Natural killer cell treated with Interleukin-12 subunit alpha and Interleukin-12 subunit beta and Interleukin-15 and Interleukin-18, amount 100 ng/mL, for 72 hours (primary cell): ENCODE measurements around the gene PBLD. TPM values are rescaled to one million over a fixed set of nuclear protein-coding genes. Genes with fewer than 3 reads are reported as not detected.
"Not testable (repeated sequence)": the region's sequence is repeated elsewhere in the genome, so short reads cannot be mapped to it uniquely, and the experiment has no call there.

Experiments
- ATAC-seq, 2 donors: fragments of 150-1000 bp; cut with Tn5 transposase in 1 of 2; sonication (Bioruptor Pico), chemical (Tn5 transposase) in 1 of 2; 2 replicates each; pipeline ENCODE4 v1.10.0; 2021
- DNase-seq: peaks from one replicate; pipeline ENCODE4 v3.0.0; 2022; ENCODE audit warnings: low spot score
- H3K27ac Mint-ChIP-seq, 2 donors: 1 replicate in 1 of 2; 2 replicates in 1 of 2; pipeline ENCODE4 v1.8.0; 2022; ENCODE audit warnings: mixed read lengths in 2 of 2, mild to moderate bottlenecking in 1 of 2, moderate library complexity in 1 of 2
- H3K27me3 Mint-ChIP-seq, 2 donors: 1 replicate in 1 of 2; 2 replicates in 1 of 2; pipeline ENCODE4 v1.8.0; 2022; ENCODE audit warnings: mixed read lengths in 2 of 2
- H3K36me3 Mint-ChIP-seq: one replicate; pipeline ENCODE4 v1.8.0; 2022; ENCODE audit warnings: mixed read lengths
- H3K4me1 Mint-ChIP-seq, 2 donors: 1 replicate in 1 of 2; 2 replicates in 1 of 2; pipeline ENCODE4 v1.8.0; 2022; ENCODE audit warnings: low read depth in 2 of 2, mixed read lengths in 2 of 2, mild to moderate bottlenecking in 1 of 2
- H3K4me3 Mint-ChIP-seq: one replicate; pipeline ENCODE4 v1.8.0; 2022; ENCODE audit warnings: mixed read lengths
- H3K9me3 Mint-ChIP-seq: 2 replicates; pipeline ENCODE4 v1.8.0; 2022; ENCODE audit warnings: mixed read lengths
- total RNA-seq, 2 donors: library from RNA; stranded (reverse); gene quantifications; one replicate each; pipeline ENCODE4 v1.2.3, GENCODE V29; 2022

Gene PBLD
- total RNA-seq, 2 donors from 2014 or later: 0.47 to 1.3 TPM

GRCh38 chr10:68340358-68341080 lies 7.8 kb upstream of the PBLD start:
- Mint-ChIP-seq H3K27ac (no peak overlapping the region), H3K9me3 (no peaks in the 10 kb centered on the region), H3K4me1 (peaks cover 31 to 41% of the 10 kb centered on the region in 2 donors), H3K27me3 (no peaks in the 10 kb centered on the region), H3K36me3 (peaks cover 73% of the 10 kb centered on the region), H3K4me3 (no peak overlapping the region)
- ATAC-seq (no peak), DNase-seq (no peak)

GRCh38 chr10:68336754-68337351 lies 4.1 kb upstream of the PBLD start:
- ATAC-seq: no peak
- Mint-ChIP-seq H3K27ac (peak overlapping the region; percentile 95 to 98), H3K36me3 (peaks cover 67% of the 10 kb centered on the region), H3K9me3 (no peaks in the 10 kb centered on the region), H3K4me1 (peaks cover 47 to 68% of the 10 kb centered on the region in 2 donors), H3K4me3 (peak overlapping the region; percentile 94), H3K27me3 (no peaks in the 10 kb centered on the region)
- DNase-seq: no peak

- ATAC-seq: no peak
- DNase-seq: no peak
- peaks cover 50% of the 10 kb centered on the region for H3K36me3 Mint-ChIP-seq
- H3K4me1 Mint-ChIP-seq: peaks cover 53 to 67% of the 10 kb centered on the region in 2 donors
- H3K9me3 Mint-ChIP-seq: no peaks in the 10 kb centered on the region
- peak overlapping the region; percentile 94 for H3K4me3 Mint-ChIP-seq
- H3K27me3 Mint-ChIP-seq: no peaks in the 10 kb centered on the region
- peak overlapping the region; percentile 95 to 98 for H3K27ac Mint-ChIP-seq
Observed at GRCh38 chr10:68334672-68335467, 2.1 kb upstream of the PBLD start.

- no peak for ATAC-seq
- no peaks in the 10 kb centered on the region for H3K9me3 Mint-ChIP-seq
- H3K4me3 Mint-ChIP-seq: peak overlapping the region; percentile 94
- H3K36me3 Mint-ChIP-seq: peaks cover 39% of the 10 kb centered on the region
- H3K27me3 Mint-ChIP-seq: no peaks in the 10 kb centered on the region
- H3K27ac Mint-ChIP-seq: peak overlapping the region; percentile 95 to 98
- peaks cover 53 to 64% of the 10 kb centered on the region in 2 donors for H3K4me1 Mint-ChIP-seq
- DNase-seq: no peak
Observed at GRCh38 chr10:68333440-68334431, 1.0 kb upstream of the PBLD start.

- Mint-ChIP-seq H3K4me1 (peaks cover 54 to 64% of the 10 kb centered on the region in 2 donors), H3K27ac (peak overlapping the region; percentile 95 to 98), H3K9me3 (no peaks in the 10 kb centered on the region), H3K27me3 (peaks cover 4 to 6% of the 10 kb centered on the region in 2 donors), H3K36me3 (peaks cover 32% of the 10 kb centered on the region), H3K4me3 (peak overlapping the region; percentile 94)
- ATAC-seq (no peak), DNase-seq (no peak)
Observed at GRCh38 chr10:68333058-68333395, 299 bp upstream of the PBLD start.

GRCh38 chr10:68331455-68332258 lies 1.1 kb downstream of the PBLD start, which contains the start of gene HNRNPH3:
Gene HNRNPH3, plus strand, starts transcription at chr10:68332064. Its CDS starts 5,158 bp downstream, at chr10:68337222.
- peaks cover 20% of the 10 kb centered on the region for H3K36me3 Mint-ChIP-seq
- H3K27me3 Mint-ChIP-seq: peaks cover 4 to 6% of the 10 kb centered on the region in 2 donors
- H3K4me1 Mint-ChIP-seq: peaks cover 42 to 51% of the 10 kb centered on the region in 2 donors

GRCh38 chr10:68330852-68331454 lies 1.8 kb downstream of the PBLD start:
- Mint-ChIP-seq H3K36me3 (peaks cover 17% of the 10 kb centered on the region), H3K27ac (peak overlapping the region; percentile 95 to 98), H3K9me3 (no peaks in the 10 kb centered on the region), H3K4me3 (peak overlapping the region; percentile 94), H3K4me1 (peaks cover 36 to 44% of the 10 kb centered on the region in 2 donors), H3K27me3 (peaks cover 4 to 6% of the 10 kb centered on the region in 2 donors)
- no peak for ATAC-seq
- DNase-seq: no peak

More at GRCh38 chr10:68331455-68332258, 1.1 kb downstream of the PBLD start, which contains the start of gene HNRNPH3:
- Mint-ChIP-seq H3K27ac (peak within 1 kb of the TSS; percentile 95 to 98), H3K9me3 (no peaks in the 10 kb centered on the region), H3K4me3 (peak within 1 kb of the TSS; percentile 94)
- ATAC-seq: peak; percentile 92 to 95
- DNase-seq: peak; percentile 99

- DNase-seq (no peak), ATAC-seq (no peak)
- Mint-ChIP-seq H3K36me3 (peaks cover 14% of the 10 kb centered on the region), H3K4me3 (no peak overlapping the region), H3K4me1 (peaks cover 27 to 29% of the 10 kb centered on the region in 2 donors), H3K9me3 (no peaks in the 10 kb centered on the region), H3K27me3 (peaks cover 4 to 6% of the 10 kb centered on the region in 2 donors), H3K27ac (no peak overlapping the region)
Observed at GRCh38 chr10:68329506-68329861, 3.2 kb downstream of the PBLD start.

- Mint-ChIP-seq H3K27me3 (peaks cover 4 to 6% of the 10 kb centered on the region in 2 donors), H3K4me3 (peak overlapping the region; percentile 49), H3K27ac (peak overlapping the region; percentile 23 to 41), H3K9me3 (no peaks in the 10 kb centered on the region), H3K36me3 (peaks cover 5% of the 10 kb centered on the region), H3K4me1 (peaks cover 17 to 20% of the 10 kb centered on the region in 2 donors)
- ATAC-seq: no peak
- no peak for DNase-seq
Observed at GRCh38 chr10:68327889-68328786, 4.6 kb downstream of the PBLD start.

- H3K4me1 Mint-ChIP-seq, H3K27ac Mint-ChIP-seq, H3K36me3 Mint-ChIP-seq, H3K4me3 Mint-ChIP-seq, DNase-seq, H3K9me3 Mint-ChIP-seq, ATAC-seq, H3K27me3 Mint-ChIP-seq: not testable (repeated sequence)
Observed at GRCh38 chr10:68324396-68324795, 8.3 kb downstream of the PBLD start.

GRCh38 chr10:68318331-68319059 lies 14.2 kb downstream of the PBLD start:
- no peak overlapping the region for H3K4me3 Mint-ChIP-seq
- H3K9me3 Mint-ChIP-seq: peaks cover 8% of the 10 kb centered on the region
- no peak for DNase-seq
- ATAC-seq: no peak
- H3K36me3 Mint-ChIP-seq: peaks cover 18% of the 10 kb centered on the region
- peaks cover 0 to 2% of the 10 kb centered on the region in 2 donors for H3K27me3 Mint-ChIP-seq
- H3K27ac Mint-ChIP-seq: no peak overlapping the region
- H3K4me1 Mint-ChIP-seq: peaks cover 3 to 5% of the 10 kb centered on the region in 2 donors
